HEK293 (cell line): Measurements from ENCODE around the gene PARD3B.

Source experiments
- CTCF ChIA-PET: fragments of 350-600 bp; formaldehyde crosslinking; extraction: SDS; loops from one replicate; lab custom pipeline; 2021; ENCODE audit warnings: antibody characterized with exemption; lab: Yijun Ruan, JAX
- POLR2A ChIA-PET: fragments of 300-600 bp; formaldehyde crosslinking; extraction: SDS; loops from one replicate; lab custom pipeline; 2020; ENCODE audit warnings: antibody characterized with exemption, inconsistent platforms; lab: Yijun Ruan, JAX
- H3K27ac ChIP-seq: fragments of 200-500 bp; sonication (Bioruptor generic); 2 replicates; pipeline ENCODE4 v1.5.1; 2014; ENCODE audit warnings: low read depth, low read length, control low read depth, inconsistent platforms; ENCODE audit errors: extremely low read depth
- H3K36me3 ChIP-seq, 2 experiments: fragments of 200-500 bp in 1 of 2; sonication (Bioruptor generic) in 1 of 2; 1 replicate in 1 of 2; 2 replicates in 1 of 2; pipeline ENCODE4 v1.5.1; 2014 to 2017; ENCODE audit warnings: inconsistent platforms in 2 of 2, low read length in 2 of 2; ENCODE audit not compliant: control insufficient read depth in 2 of 2, insufficient read depth in 1 of 2
- H3K4me1 ChIP-seq: fragments of 200-500 bp; sonication (Bioruptor generic); 2 replicates; pipeline ENCODE4 v1.5.1; 2014; ENCODE audit warnings: mild to moderate bottlenecking, low read length, inconsistent platforms; ENCODE audit not compliant: control insufficient read depth, insufficient read depth
- H3K4me3 ChIP-seq: 2 replicates; pipeline ENCODE4 v1.5.1; 2011; ENCODE audit warnings: low read depth, mild to moderate bottlenecking, control low read depth, low read length, moderate library complexity
- H3K9me3 ChIP-seq: fragments of 200-500 bp; sonication (Bioruptor generic); 2 replicates; pipeline ENCODE4 v1.5.1; 2014; ENCODE audit warnings: low read depth, low read length, inconsistent platforms; ENCODE audit not compliant: control insufficient read depth, insufficient read depth
- FEZF1 ChIP-seq: fragments of 450-650 bp; formaldehyde crosslinking; IDR thresholded peaks from 2 replicates; pipeline ENCODE4 v1.5.1; 2016; ENCODE audit warnings: missing biosample characterization, missing genetic modification characterization
- GLIS2 ChIP-seq: fragments of 450-650 bp; formaldehyde crosslinking; IDR thresholded peaks from 2 replicates; pipeline ENCODE4 v1.5.1; 2016; ENCODE audit warnings: missing biosample characterization, missing genetic modification characterization
- IKZF3 ChIP-seq: fragments of 450-650 bp; IDR thresholded peaks from 2 replicates; pipeline ENCODE4 v1.5.0; 2018; ENCODE audit warnings: missing biosample characterization, mild to moderate bottlenecking, missing genetic modification characterization, moderate library complexity
- KLF10 ChIP-seq: fragments of 450-650 bp; IDR thresholded peaks from 2 replicates; pipeline ENCODE4 v1.5.1; 2018; ENCODE audit warnings: missing biosample characterization, mild to moderate bottlenecking, missing genetic modification characterization
- MYNN ChIP-seq: fragments of 450-650 bp; formaldehyde crosslinking; IDR thresholded peaks from 2 replicates; pipeline ENCODE4 v1.5.1; 2016; ENCODE audit warnings: missing biosample characterization, missing genetic modification characterization, borderline replicate concordance
- ZBTB17 ChIP-seq: fragments of 450-650 bp; formaldehyde crosslinking; IDR thresholded peaks from 2 replicates; pipeline ENCODE4 v1.5.1; 2016; ENCODE audit warnings: missing biosample characterization, missing genetic modification characterization
- ZBTB20 ChIP-seq: fragments of 450-650 bp; formaldehyde crosslinking; IDR thresholded peaks from 2 replicates; pipeline ENCODE4 v1.5.1; 2016; ENCODE audit warnings: missing biosample characterization, missing genetic modification characterization
- ZNF133 ChIP-seq: fragments of 450-650 bp; formaldehyde crosslinking; IDR thresholded peaks from 2 replicates; pipeline ENCODE4 v1.5.1; 2016; ENCODE audit warnings: missing biosample characterization, missing genetic modification characterization
- ZNF157 ChIP-seq: fragments of 450-650 bp; formaldehyde crosslinking; IDR thresholded peaks from 2 replicates; pipeline ENCODE4 v1.5.1; 2016; ENCODE audit warnings: missing biosample characterization, missing genetic modification characterization
- ZNF175 ChIP-seq: fragments of 450-650 bp; formaldehyde crosslinking; IDR thresholded peaks from 2 replicates; pipeline ENCODE4 v1.5.1; 2016; ENCODE audit warnings: missing biosample characterization, missing genetic modification characterization
- ZNF211 ChIP-seq: fragments of 450-650 bp; formaldehyde crosslinking; IDR thresholded peaks from 2 replicates; pipeline ENCODE4 v1.5.1; 2016; ENCODE audit warnings: low read depth, missing biosample characterization, missing genetic modification characterization
- ZNF280C ChIP-seq: fragments of 450-650 bp; formaldehyde crosslinking; IDR thresholded peaks from 2 replicates; pipeline ENCODE4 v1.5.1; 2016; ENCODE audit warnings: missing biosample characterization, missing genetic modification characterization
- ZNF341 ChIP-seq: fragments of 450-650 bp; formaldehyde crosslinking; IDR thresholded peaks from 2 replicates; pipeline ENCODE4; 2016; ENCODE audit warnings: low read depth, missing biosample characterization, missing genetic modification characterization
- ZNF350 ChIP-seq: fragments of 450-650 bp; formaldehyde crosslinking; IDR thresholded peaks from 2 replicates; pipeline ENCODE4 v1.5.0; 2017; ENCODE audit warnings: missing biosample characterization, mild to moderate bottlenecking, missing genetic modification characterization
- ZNF354C ChIP-seq: fragments of 450-650 bp; formaldehyde crosslinking; IDR thresholded peaks from 2 replicates; pipeline ENCODE4 v1.5.1; 2016; ENCODE audit warnings: missing biosample characterization, missing genetic modification characterization, low read depth, borderline replicate concordance
- ZNF37A ChIP-seq: fragments of 450-650 bp; IDR thresholded peaks from 2 replicates; pipeline ENCODE4 v1.5.1; 2018; ENCODE audit warnings: missing biosample characterization, missing genetic modification characterization
- ZNF48 ChIP-seq: fragments of 450-650 bp; formaldehyde crosslinking; IDR thresholded peaks from 2 replicates; pipeline ENCODE4 v1.5.1; 2016; ENCODE audit warnings: missing biosample characterization, missing genetic modification characterization
- ZNF501 ChIP-seq: fragments of 450-650 bp; formaldehyde crosslinking; IDR thresholded peaks from 2 replicates; pipeline ENCODE4 v1.5.1; 2016; ENCODE audit warnings: missing biosample characterization, missing genetic modification characterization
- ZNF518A ChIP-seq: fragments of 450-650 bp; formaldehyde crosslinking; conservative IDR thresholded peaks from 2 replicates; pipeline ENCODE4 v1.5.1; 2016; ENCODE audit warnings: low read depth, missing biosample characterization, missing genetic modification characterization
- ZNF555 ChIP-seq: fragments of 450-650 bp; formaldehyde crosslinking; conservative IDR thresholded peaks from 2 replicates; pipeline ENCODE4 v1.5.1; 2017; ENCODE audit warnings: missing biosample characterization, mild to moderate bottlenecking, missing genetic modification characterization, inconsistent platforms
- ZNF623 ChIP-seq: fragments of 450-650 bp; formaldehyde crosslinking; IDR thresholded peaks from 2 replicates; pipeline ENCODE4 v1.5.1; 2016; ENCODE audit warnings: missing biosample characterization, missing genetic modification characterization
- ZNF670 ChIP-seq: fragments of 450-650 bp; formaldehyde crosslinking; IDR thresholded peaks from 2 replicates; pipeline ENCODE4 v1.5.1; 2016; ENCODE audit warnings: missing biosample characterization, missing genetic modification characterization, low read depth
- ZNF76 ChIP-seq: fragments of 450-650 bp; formaldehyde crosslinking; IDR thresholded peaks from 2 replicates; pipeline ENCODE4; 2016; ENCODE audit warnings: low read depth, missing biosample characterization, missing genetic modification characterization, borderline replicate concordance
- ZNF837 ChIP-seq: fragments of 450-650 bp; formaldehyde crosslinking; IDR thresholded peaks from 2 replicates; pipeline ENCODE4 v1.5.1; 2016; ENCODE audit warnings: missing biosample characterization, missing genetic modification characterization
- ZSCAN5A ChIP-seq: fragments of 450-650 bp; formaldehyde crosslinking; IDR thresholded peaks from 2 replicates; pipeline ENCODE4 v1.5.1; 2016; ENCODE audit warnings: missing biosample characterization, missing genetic modification characterization

PARD3B gene

GRCh38 chr2:204988836-204989235 lies 443.6 kb downstream of the PARD3B start:
- Histone ChIP-seq H3K4me1 (no peaks in the 10 kb centered on the region), H3K36me3 (no peaks in the 10 kb centered on the region), H3K27ac (no peak overlapping the region), H3K9me3 (no peaks in the 10 kb centered on the region), H3K4me3 (no peak overlapping the region)
- ChIA-PET CTCF (no interaction called here), POLR2A (no interaction called here)
- no peak for TF ChIP-seq ZNF37A (tag by site-specific recombination)
- no peak for TF ChIP-seq ZNF175
- TF ChIP-seq ZNF280C (tag by site-specific recombination) = no peak
- TF ChIP-seq ZNF76 (tag by site-specific recombination) = no peak
- no peak for TF ChIP-seq ZNF350 (tag by site-specific recombination)
- TF ChIP-seq IKZF3 = no peak
- no peak for TF ChIP-seq ZNF211 (tag by site-specific recombination)
- TF ChIP-seq ZNF133 (tag by site-specific recombination) = no peak
- no peak for TF ChIP-seq ZSCAN5A (tag by site-specific recombination)
- TF ChIP-seq FEZF1 = no peak
- TF ChIP-seq ZNF354C (tag by site-specific recombination) = no peak
- no peak for TF ChIP-seq ZNF623 (tag by site-specific recombination)
- TF ChIP-seq ZNF501 = no peak

GRCh38 chr2:204989877-204990276 lies 444.6 kb downstream of the PARD3B start:
- ChIA-PET POLR2A (no interaction called here), CTCF (no interaction called here)
- no peaks in the 10 kb centered on the region for H3K36me3 ChIP-seq
- H3K4me3 ChIP-seq = no peak overlapping the region
- H3K27ac ChIP-seq = no peak overlapping the region
- no peak for TF ChIP-seq KLF10
- TF ChIP-seq ZNF670 (tag by site-specific recombination) = no peak
- no peak for TF ChIP-seq ZNF837 (tag by site-specific recombination)
- TF ChIP-seq MYNN (tag by site-specific recombination) = no peak
- TF ChIP-seq ZNF157 (tag by site-specific recombination) = no peak
- no peak for TF ChIP-seq ZBTB17 (tag by site-specific recombination)
- TF ChIP-seq ZNF555 (tag by site-specific recombination) = no peak
- no peak for TF ChIP-seq ZNF341
- no peak for TF ChIP-seq ZNF518A
- TF ChIP-seq ZNF48 = no peak
- no peak for TF ChIP-seq GLIS2 (tag by site-specific recombination)
- no peak for TF ChIP-seq ZBTB20
- H3K4me1 ChIP-seq = no peaks in the 10 kb centered on the region
- H3K9me3 ChIP-seq = no peaks in the 10 kb centered on the region
